GM12891 (cell line): ENCODE results near the gene EBF3.

Source experiments
- POLR2A ChIP-seq: IDR thresholded peaks from 2 replicates; pipeline ENCODE4 v1.6.1; 2011; ENCODE audit warnings: low read depth, low read length, control low read depth
- POLR2AphosphoS5 ChIP-seq: IDR thresholded peaks from 2 replicates; pipeline ENCODE4 v1.6.1; 2011; ENCODE audit warnings: low read depth, low read length, control low read depth
- TAF1 ChIP-seq: IDR thresholded peaks from 2 replicates; pipeline ENCODE4 v1.6.1; 2011; ENCODE audit warnings: low read depth, low read length, control low read depth

DNA sequence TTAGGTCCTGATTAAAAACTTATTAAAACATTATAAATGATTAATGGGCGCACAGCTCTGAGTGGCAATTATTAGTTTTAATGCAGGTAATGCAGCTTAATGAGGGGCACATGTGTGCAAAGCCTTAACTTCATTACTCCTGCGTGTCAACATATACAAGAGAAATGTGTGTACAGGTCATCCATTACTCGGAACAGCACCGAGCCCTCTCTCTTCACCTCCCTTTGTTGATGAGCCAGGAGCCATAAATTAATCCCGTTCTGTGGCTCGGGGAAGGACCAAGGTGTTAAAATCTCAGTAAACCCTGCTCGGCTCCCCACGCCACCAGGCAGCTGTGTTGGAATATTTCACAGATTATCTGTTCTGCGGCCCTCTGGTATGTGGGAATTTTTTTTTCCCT lies 77.8 kb downstream of the EBF3 start:
- TF ChIP-seq POLR2AphosphoS5 (no peak), POLR2A (no peak), TAF1 (no peak)
